GM12878 (cell line): Measurements from ENCODE around the gene FIGNL2. TPM values are rescaled to one million over a fixed set of nuclear protein-coding genes. Genes with fewer than 3 reads are reported as not detected.

Source experiments
- ATAC-seq: fragments of 200-7000 bp; cut with Tn5 transposase; 3 replicates; pipeline ENCODE4 v1.9.1; 2020; ENCODE audit warnings: mild to moderate bottlenecking, moderate library complexity
- BruUV-seq: library from RNA; stranded (reverse); fragments of 400-500 nt; replicated peaks from 2 replicates; lab custom pipeline; 2021; lab: Mats Ljungman, UMichigan
- CTCF ChIA-PET: fragments of 300-600 bp; sonication (Branson Sonifier 250); formaldehyde crosslinking; extraction: SDS; loops from one replicate; lab custom pipeline; 2021; ENCODE audit warnings: inconsistent platforms; lab: Yijun Ruan, JAX
- POLR2A ChIA-PET: fragments of 350-600 bp; formaldehyde crosslinking; extraction: SDS; loops from one replicate; lab custom pipeline; 2021; ENCODE audit warnings: inconsistent platforms; lab: Charles Lee
- RAD21 ChIA-PET: fragments of 300-600 bp; sonication (Branson Sonifier 250); formaldehyde crosslinking; loops from one replicate; lab custom pipeline; 2023; ENCODE audit warnings: antibody characterized with exemption; ENCODE audit not compliant: unreplicated experiment; lab: Charles Lee
- SMC1A ChIA-PET: fragments of 300-600 bp; sonication (Branson Sonifier 250); formaldehyde crosslinking; loops from one replicate; lab custom pipeline; 2023; ENCODE audit not compliant: unreplicated experiment, uncharacterized antibody; lab: Charles Lee
- DNase-seq: peaks from one replicate; pipeline ENCODE4 v3.0.0-alpha.2; 2011; ENCODE audit warnings: low read depth, low spot score
- FAIRE-seq: peaks from 3 replicates; lab custom pipeline; 2011; peaks lifted over from hg19 to GRCh38; lab: Jason Lieb, UNC
- H2AFZ ChIP-seq: 2 replicates; pipeline ENCODE4 v1.6.0; 2011; ENCODE audit warnings: low read depth, low read length, control low read depth; ENCODE audit not compliant: control insufficient read depth
- H3K27ac ChIP-seq: 2 replicates; pipeline ENCODE4 v1.5.1; 2011; ENCODE audit warnings: control low read depth; ENCODE audit not compliant: control insufficient read depth, insufficient read depth
- H3K27me3 ChIP-seq, 2 experiments: replicated peaks in 1 of 2; 2 replicates each; pipeline versions ENCODE4 v1.6.0 to v1.6.1; 2011; ENCODE audit warnings: low read length in 1 of 2; ENCODE audit not compliant: control insufficient read depth in 2 of 2, insufficient read depth in 2 of 2
- H3K36me3 ChIP-seq, 2 experiments: 2 replicates each; pipeline ENCODE4 v1.5.1; 2011; ENCODE audit warnings: low read length in 1 of 2; ENCODE audit not compliant: control insufficient read depth in 2 of 2, insufficient read depth in 2 of 2
- H3K4me1 ChIP-seq: 2 replicates; pipeline ENCODE4 v1.6.1; 2011; ENCODE audit warnings: mild to moderate bottlenecking, low read length, moderate library complexity, mixed read lengths; ENCODE audit not compliant: control insufficient read depth, insufficient read depth
- H3K4me2 ChIP-seq: 2 replicates; pipeline ENCODE4 v1.6.0; 2011; ENCODE audit warnings: control low read depth; ENCODE audit not compliant: control insufficient read depth, insufficient read depth
- H3K4me3 ChIP-seq: fragments of 200-600 bp; sonication (generic); 2 replicates; pipeline ENCODE4 v1.5.1; 2016
- H3K79me2 ChIP-seq: 2 replicates; pipeline ENCODE4 v1.6.0; 2011; ENCODE audit warnings: low read length; ENCODE audit not compliant: control insufficient read depth, insufficient read depth
- H3K9ac ChIP-seq: 2 replicates; pipeline ENCODE4 v1.8.0; 2011; ENCODE audit warnings: low read length, control low read depth, mixed read lengths; ENCODE audit not compliant: control insufficient read depth, insufficient read depth
- H3K9me3 ChIP-seq: replicated peaks from 3 replicates; pipeline ENCODE4 v1.5.1; 2011; ENCODE audit warnings: mild to moderate bottlenecking, low read length; ENCODE audit not compliant: control insufficient read depth, insufficient read depth
- H4K20me1 ChIP-seq: 2 replicates; pipeline ENCODE4 v1.6.0; 2011; ENCODE audit not compliant: control insufficient read depth, insufficient read depth
- ASH2L ChIP-seq: fragments of 300-600, 200-600 bp; sonication (generic); IDR thresholded peaks from 2 replicates; pipeline ENCODE4 v1.6.1; 2017; ENCODE audit warnings: low read depth, mild to moderate bottlenecking, borderline replicate concordance
- CBX5 ChIP-seq: sonication (generic); IDR thresholded peaks from 2 replicates; pipeline ENCODE4 v1.6.1; 2016; ENCODE audit warnings: low read depth, moderate library complexity, mild to moderate bottlenecking, inconsistent platforms
- IKZF1 ChIP-seq: fragments of 450-650 bp; conservative IDR thresholded peaks from 2 replicates; pipeline ENCODE4 v1.6.1; 2017; ENCODE audit warnings: antibody characterized with exemption, mild to moderate bottlenecking
- MYB ChIP-seq: fragments of 150-350 bp; IDR thresholded peaks from 2 replicates; pipeline ENCODE4 v1.6.1; 2014; ENCODE audit warnings: mild to moderate bottlenecking, low read depth, low read length, borderline replicate concordance
- NR2C2 ChIP-seq: IDR thresholded peaks from 2 replicates; pipeline ENCODE4 v1.6.1; 2011; ENCODE audit warnings: borderline replicate concordance, low read depth; ENCODE audit not compliant: control insufficient read depth, insufficient read length
- RUNX3 ChIP-seq: IDR thresholded peaks from 2 replicates; pipeline ENCODE4 v1.6.1; 2012; ENCODE audit warnings: low read length, inconsistent platforms
- ZNF622 ChIP-seq: fragments of 450-650 bp; IDR thresholded peaks from 2 replicates; pipeline ENCODE4 v1.6.1; 2017; ENCODE audit warnings: mild to moderate bottlenecking, inconsistent platforms
- WGBS: methylation state at CpG from one replicate; pipeline ENCODE4 v1.1.6; 2016; ENCODE audit warnings: low lambda C conversion rate; ENCODE audit not compliant: insufficient replicate concordance, insufficient coverage; ENCODE audit errors: missing lambda C conversion rate; 5-methylcytosine and 5-hydroxymethylcytosine counted together
- in situ Hi-C: fragments of 300-500 bp; cut with MboI; formaldehyde crosslinking; loops from 9 replicates; pipeline ENCODE4 v1.14.3; 2018; ENCODE audit warnings: mixed read lengths
- intact Hi-C: fragments of 100-400 bp; cut with micrococcal nuclease; formaldehyde crosslinking; loops from one replicate; pipeline ENCODE4 v1.14.2; 2022; ENCODE audit not compliant: unreplicated experiment
- polyA plus RNA-seq, 11 experiments: library from polyadenylated mRNA; depleted of rRNA in 4 of 11; unstranded in 6 of 11; stranded (reverse) in 5 of 11; fragments of >200 nt; fragmentation: Nextera tagmentation in 4 of 11; fragmentation: Illumina TruSeq in 1 of 11; extraction: Ambion mirVana in 4 of 11; extraction: Trizol in 1 of 11; gene quantifications; 1 replicate in 1 of 11; 2 replicates in 10 of 11; pipeline versions ENCODE4 v1.2.1 to v1.2.3, GENCODE V29; 2011 to 2016; ENCODE audit warnings: inconsistent platforms in 2 of 11, missing spikeins in 2 of 11, low read depth in 1 of 11
- total RNA-seq, 4 experiments: library from RNA; depleted of rRNA in 3 of 4; stranded (reverse); fragments of >200 nt in 3 of 4; fragmentation: Illumina TruSeq in 1 of 4; extraction: Trizol in 1 of 4; gene quantifications; 2 replicates each; pipeline versions ENCODE4 v1.2.1 to v1.2.3, GENCODE V29; 2013 to 2021
- TF ChIP-seq, protein P1 (sequence below): fragments of 450-650 bp; IDR thresholded peaks from 2 replicates; pipeline ENCODE4 v1.6.1; 2018; ENCODE audit warnings: mild to moderate bottlenecking, low read depth, moderate library complexity; ENCODE audit not compliant: partially characterized antibody

FIGNL2 gene
- total and polyA plus RNA-seq, 10 of the 15 experiments (the other 5 are each of a cell fraction or from before 2014, with no cell fraction given): not detected

DNA sequence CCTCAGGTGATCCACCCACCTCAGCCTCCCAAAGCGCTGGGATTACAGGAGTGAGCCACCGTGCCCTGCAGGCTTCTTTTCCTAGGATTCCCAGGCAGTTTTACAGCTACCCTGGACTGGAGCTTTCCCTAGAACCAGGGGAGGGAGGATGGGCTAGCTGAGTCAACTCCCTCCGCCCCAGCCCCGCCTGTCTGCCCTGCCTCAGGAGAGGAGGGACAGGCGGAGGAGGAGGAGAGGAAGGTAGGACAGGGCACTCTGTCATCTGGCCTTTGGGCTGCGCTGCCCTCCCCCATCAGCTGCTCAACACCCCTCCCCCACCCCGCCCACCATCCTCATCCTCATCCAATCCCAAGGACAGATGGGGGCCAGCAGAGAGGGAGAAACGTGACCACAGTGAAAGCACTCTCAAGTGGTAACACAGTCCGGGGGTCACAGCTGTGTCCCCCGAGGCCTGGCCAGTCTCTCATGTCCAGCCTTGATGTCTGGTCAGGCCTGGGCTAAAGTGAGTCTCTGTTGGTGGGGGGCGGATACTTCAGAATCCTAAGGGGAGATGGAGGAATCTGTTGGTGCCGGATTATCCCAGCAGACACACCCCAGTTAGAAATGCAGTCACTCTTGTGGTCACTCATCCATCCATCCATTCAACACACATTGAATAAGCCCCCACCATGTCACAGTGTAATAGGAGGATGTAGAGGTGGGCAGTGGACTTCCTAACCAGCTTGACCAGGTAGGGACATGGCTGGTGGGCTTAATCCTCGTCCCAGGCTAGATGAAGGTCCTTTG, 12.3 kb downstream of the FIGNL2 start (continued):
- TF ChIP-seq MYB (no peak), IKZF1 (no peak)
- TF ChIP-seq, all 136 proteins: peak for 0

DNA sequence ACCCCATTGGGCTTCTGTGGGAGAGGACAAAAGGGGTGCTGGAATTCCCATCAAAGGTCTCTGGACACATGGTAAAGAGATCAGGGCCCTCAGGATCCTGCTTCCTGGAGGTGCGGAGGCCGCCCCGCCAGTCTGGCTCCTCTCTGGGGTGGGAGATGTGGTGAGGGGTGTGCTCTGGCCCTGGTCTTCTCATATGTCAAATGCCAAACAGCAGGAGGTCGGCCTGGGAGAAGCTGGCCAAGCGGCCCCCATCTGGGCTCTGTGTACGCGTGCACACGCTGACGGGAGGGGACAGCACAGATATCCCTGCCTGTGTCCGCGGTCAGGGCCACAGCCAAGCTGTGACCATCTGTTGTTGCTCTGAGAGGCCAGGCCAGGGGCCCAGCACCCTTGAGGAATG, 14.1 kb downstream of the FIGNL2 start:
- TF ChIP-seq, protein P1, sequence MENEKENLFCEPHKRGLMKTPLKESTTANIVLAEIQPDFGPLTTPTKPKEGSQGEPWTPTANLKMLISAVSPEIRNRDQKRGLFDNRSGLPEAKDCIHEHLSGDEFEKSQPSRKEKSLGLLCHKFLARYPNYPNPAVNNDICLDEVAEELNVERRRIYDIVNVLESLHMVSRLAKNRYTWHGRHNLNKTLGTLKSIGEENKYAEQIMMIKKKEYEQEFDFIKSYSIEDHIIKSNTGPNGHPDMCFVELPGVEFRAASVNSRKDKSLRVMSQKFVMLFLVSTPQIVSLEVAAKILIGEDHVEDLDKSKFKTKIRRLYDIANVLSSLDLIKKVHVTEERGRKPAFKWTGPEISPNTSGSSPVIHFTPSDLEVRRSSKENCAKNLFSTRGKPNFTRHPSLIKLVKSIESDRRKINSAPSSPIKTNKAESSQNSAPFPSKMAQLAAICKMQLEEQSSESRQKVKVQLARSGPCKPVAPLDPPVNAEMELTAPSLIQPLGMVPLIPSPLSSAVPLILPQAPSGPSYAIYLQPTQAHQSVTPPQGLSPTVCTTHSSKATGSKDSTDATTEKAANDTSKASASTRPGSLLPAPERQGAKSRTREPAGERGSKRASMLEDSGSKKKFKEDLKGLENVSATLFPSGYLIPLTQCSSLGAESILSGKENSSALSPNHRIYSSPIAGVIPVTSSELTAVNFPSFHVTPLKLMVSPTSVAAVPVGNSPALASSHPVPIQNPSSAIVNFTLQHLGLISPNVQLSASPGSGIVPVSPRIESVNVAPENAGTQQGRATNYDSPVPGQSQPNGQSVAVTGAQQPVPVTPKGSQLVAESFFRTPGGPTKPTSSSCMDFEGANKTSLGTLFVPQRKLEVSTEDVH: no peak
- TF ChIP-seq ZNF622 (no peak), RUNX3 (no peak), CBX5 (no peak), ASH2L (no peak), NR2C2 (no peak)
- no peaks in the 10 kb centered on the region for H4K20me1 ChIP-seq
- no peak for FAIRE-seq
- POLR2A ChIA-PET: no interaction called here
- H3K36me3 ChIP-seq: no peaks in the 10 kb centered on the region
- intact Hi-C loops (no loop called here), in situ Hi-C loops (no loop called here)
- DNase-seq: no peak
- H3K4me2 ChIP-seq: no peak overlapping the region
- SMC1A ChIA-PET: no interaction called here
- RAD21 ChIA-PET: no interaction called here
- WGBS: 36% methylated on average over 11 of the region's 11 CpGs
- CTCF ChIA-PET: no interaction called here
- H3K79me2 ChIP-seq: no peaks in the 10 kb centered on the region
- no peak overlapping the region for H3K4me3 ChIP-seq
- H3K27ac ChIP-seq: no peak overlapping the region
- no peaks in the 10 kb centered on the region; the same call in 1 of the 2 replicates for H3K4me1 ChIP-seq
- no peaks in the 10 kb centered on the region for H3K9me3 ChIP-seq
- no peak for ATAC-seq
- no peak overlapping the region for H3K9ac ChIP-seq
- H3K27me3 ChIP-seq: peaks cover 1 to 7% of the 10 kb centered on the region in 2 experiments
- H2AFZ ChIP-seq: no peak overlapping the region
- BruUV-seq: no TSS peak
